ENCODE data around the gene GLS. TPM values are rescaled to one million over a fixed set of nuclear protein-coding genes. Genes with fewer than 3 reads are reported as not detected.
"Not testable (repeated sequence)": the region's sequence is repeated elsewhere in the genome, so short reads cannot be mapped to it uniquely, and the experiment has no call there.

Gene GLS
- polyA plus RNA-seq, 3 donors: 13.9 to 24.3 (median 22.6) TPM

GRCh38 chr2:190879474-190880377, 895 bp upstream of the GLS start:
- H3K27ac ChIP-seq (ENCODE audit: low read depth, low read length): no peak overlapping the region
- 20 to 33% (median 33%) methylated on average over 28 of the region's 28 CpGs for WGBS, 3 donors

- 0 to 1% (median 0%) methylated on average over 51 to 60 of the region's 60 CpGs for WGBS, 3 donors
- peak overlapping the region; percentile 7 for H3K27ac ChIP-seq (ENCODE audit: low read depth, low read length)
Measured at GRCh38 chr2:190881084-190881597, 520 bp downstream of the GLS start.

- WGBS, 3 donors: 0 to 1% (median 1%) methylated on average over 42 to 46 of the region's 46 CpGs
Measured at GRCh38 chr2:190881598-190882410, 1.2 kb downstream of the GLS start.

GRCh38 chr2:190882411-190882766, 1.8 kb downstream of the GLS start:
- no peak overlapping the region for H3K27ac ChIP-seq (ENCODE audit: low read depth, low read length)
- WGBS, 3 donors: 4 to 12% (median 5%) methylated on average over 5 of the region's 5 CpGs

More at GRCh38 chr2:190881598-190882410, 1.2 kb downstream of the GLS start:
- peak overlapping the region; percentile 81 for H3K27ac ChIP-seq (ENCODE audit: low read depth, low read length)

- 14 to 25% (median 24%) methylated on average over 4 of the region's 4 CpGs for WGBS, 3 donors
- no peak overlapping the region for H3K27ac ChIP-seq (ENCODE audit: low read depth, low read length)
Measured at GRCh38 chr2:190882856-190883582, 2.4 kb downstream of the GLS start.

GRCh38 chr2:190885844-190886243, 5.2 kb downstream of the GLS start:
- not testable (repeated sequence) for H3K27ac ChIP-seq (ENCODE audit: low read depth, low read length)
- 87 to 93% (median 88%) methylated on average over 6 of the region's 6 CpGs for WGBS, 3 donors

- WGBS, 3 donors: 37 to 55% (median 46%) methylated on average over 2 of the region's 2 CpGs
- no peak overlapping the region for H3K27ac ChIP-seq (ENCODE audit: low read depth, low read length)
Measured at GRCh38 chr2:190887089-190887488, 6.5 kb downstream of the GLS start.

GRCh38 chr2:190888449-190888848, 7.8 kb downstream of the GLS start:
- WGBS, 3 donors: 91 to 93% (median 92%) methylated on average over 1 of the region's 1 CpG
- no peak overlapping the region for H3K27ac ChIP-seq (ENCODE audit: low read depth, low read length)

- 66 to 84% (median 71%) methylated on average over 3 of the region's 3 CpGs for WGBS, 3 donors
- H3K27ac ChIP-seq (ENCODE audit: low read depth, low read length): no peak overlapping the region
Measured at GRCh38 chr2:190889175-190889943, 8.7 kb downstream of the GLS start.

- H3K27ac ChIP-seq (ENCODE audit: low read depth, low read length): no peak overlapping the region
Measured at GRCh38 chr2:190891372-190891771, 10.8 kb downstream of the GLS start.

GRCh38 chr2:190891889-190892288, 11.3 kb downstream of the GLS start:
- H3K27ac ChIP-seq (ENCODE audit: low read depth, low read length): no peak overlapping the region
- WGBS, 3 donors: 82 to 90% (median 86%) methylated on average over 1 of the region's 1 CpG

- no peak overlapping the region for H3K27ac ChIP-seq (ENCODE audit: low read depth, low read length)
Measured at GRCh38 chr2:190893157-190893556, 12.5 kb downstream of the GLS start.

GRCh38 chr2:190896477-190896876, 15.9 kb downstream of the GLS start:
- 48 to 73% (median 68%) methylated on average over 4 of the region's 4 CpGs for WGBS, 3 donors

GRCh38 chr2:190903693-190904450, 23.3 kb downstream of the GLS start:
- no peak overlapping the region for H3K27ac ChIP-seq (ENCODE audit: low read depth, low read length)
- 63 to 76% (median 68%) methylated on average over 1 of the region's 1 CpG for WGBS, 3 donors

More at GRCh38 chr2:190896477-190896876, 15.9 kb downstream of the GLS start:
- no peak overlapping the region for H3K27ac ChIP-seq (ENCODE audit: low read depth, low read length)

- no peak overlapping the region for H3K27ac ChIP-seq (ENCODE audit: low read depth, low read length)
Measured at GRCh38 chr2:190904640-190905261, 24.1 kb downstream of the GLS start.

GRCh38 chr2:190908532-190908931, 27.9 kb downstream of the GLS start:
- 98% methylated on average over 5 of the region's 5 CpGs for WGBS, 3 donors
- no peak overlapping the region for H3K27ac ChIP-seq (ENCODE audit: low read depth, low read length)

More at GRCh38 chr2:190904640-190905261, 24.1 kb downstream of the GLS start:
- 80 to 90% (median 88%) methylated on average over 3 of the region's 3 CpGs for WGBS, 3 donors

GRCh38 chr2:190909680-190910079, 29.1 kb downstream of the GLS start:
- 96 to 98% (median 98%) methylated on average over 2 of the region's 2 CpGs for WGBS, 3 donors
- H3K27ac ChIP-seq (ENCODE audit: low read depth, low read length): no peak overlapping the region
